ENCODE results near the gene CHST12.
"Not testable (repeated sequence)": the region's sequence is repeated elsewhere in the genome, so short reads cannot be mapped to it uniquely, and the experiment has no call there.

Gene CHST12

GRCh38 chr7:2373124-2373556, 30.3 kb upstream of the CHST12 start:
- H3K27ac Mint-ChIP-seq, result no peak overlapping the region

GRCh38 chr7:2373646-2374045, 29.8 kb upstream of the CHST12 start:
- Mint-ChIP-seq H3K9me3 (no peaks in the 10 kb centered on the region), H3K4me3 (no peak overlapping the region), H3K27ac (no peak overlapping the region), H3K27me3 (no peaks in the 10 kb centered on the region), H3K4me1 (ENCODE audit: low read depth) (no peaks in the 10 kb centered on the region), H3K36me3 (ENCODE audit: low read depth) (peaks cover 85% of the 10 kb centered on the region)

More at GRCh38 chr7:2373124-2373556, 30.3 kb upstream of the CHST12 start:
- Mint-ChIP-seq H3K27me3 (no peaks in the 10 kb centered on the region), H3K4me3 (no peak overlapping the region), H3K4me1 (ENCODE audit: low read depth) (no peaks in the 10 kb centered on the region), H3K9me3 (no peaks in the 10 kb centered on the region), H3K36me3 (ENCODE audit: low read depth) (peaks cover 85% of the 10 kb centered on the region)

- H3K4me1 Mint-ChIP-seq (ENCODE audit: low read depth), result no peaks in the 10 kb centered on the region
- no peak overlapping the region for H3K27ac Mint-ChIP-seq
- no peaks in the 10 kb centered on the region for H3K27me3 Mint-ChIP-seq
- H3K4me3 Mint-ChIP-seq, result no peak overlapping the region
- no peaks in the 10 kb centered on the region for H3K9me3 Mint-ChIP-seq
- H3K36me3 Mint-ChIP-seq (ENCODE audit: low read depth), result peaks cover 85% of the 10 kb centered on the region
Observed at GRCh38 chr7:2374401-2374800, 29.0 kb upstream of the CHST12 start.

- H3K4me3 Mint-ChIP-seq, result no peak overlapping the region
- peaks cover 89% of the 10 kb centered on the region for H3K36me3 Mint-ChIP-seq (ENCODE audit: low read depth)
- H3K9me3 Mint-ChIP-seq, result no peaks in the 10 kb centered on the region
- no peaks in the 10 kb centered on the region for H3K27me3 Mint-ChIP-seq
- H3K27ac Mint-ChIP-seq, result peak overlapping the region; percentile 68
- no peaks in the 10 kb centered on the region for H3K4me1 Mint-ChIP-seq (ENCODE audit: low read depth)
Observed at GRCh38 chr7:2374830-2375728, 28.3 kb upstream of the CHST12 start.

GRCh38 chr7:2376351-2377154, 26.9 kb upstream of the CHST12 start:
- Mint-ChIP-seq H3K4me1 (ENCODE audit: low read depth) (no peaks in the 10 kb centered on the region), H3K27me3 (no peaks in the 10 kb centered on the region), H3K27ac (no peak overlapping the region), H3K9me3 (no peaks in the 10 kb centered on the region), H3K36me3 (ENCODE audit: low read depth) (peaks cover 94% of the 10 kb centered on the region), H3K4me3 (no peak overlapping the region)

- not testable (repeated sequence) for H3K27me3 Mint-ChIP-seq; H3K9me3 Mint-ChIP-seq; H3K4me1 Mint-ChIP-seq (ENCODE audit: low read depth); H3K4me3 Mint-ChIP-seq; H3K27ac Mint-ChIP-seq
- H3K36me3 Mint-ChIP-seq (ENCODE audit: low read depth), result peaks cover 90% of the 10 kb centered on the region
Observed at GRCh38 chr7:2377492-2377891, 25.9 kb upstream of the CHST12 start.

GRCh38 chr7:2378125-2378524, 25.3 kb upstream of the CHST12 start:
- H3K4me3 Mint-ChIP-seq; H3K9me3 Mint-ChIP-seq; H3K4me1 Mint-ChIP-seq (ENCODE audit: low read depth); H3K27ac Mint-ChIP-seq; H3K27me3 Mint-ChIP-seq: not testable (repeated sequence)
- peaks cover 84% of the 10 kb centered on the region for H3K36me3 Mint-ChIP-seq (ENCODE audit: low read depth)

- no peak overlapping the region for H3K4me3 Mint-ChIP-seq
- H3K9me3 Mint-ChIP-seq, result no peaks in the 10 kb centered on the region
- H3K36me3 Mint-ChIP-seq (ENCODE audit: low read depth), result peaks cover 74% of the 10 kb centered on the region
- H3K27ac Mint-ChIP-seq, result no peak overlapping the region
- no peaks in the 10 kb centered on the region for H3K4me1 Mint-ChIP-seq (ENCODE audit: low read depth)
- H3K27me3 Mint-ChIP-seq, result no peaks in the 10 kb centered on the region
Observed at GRCh38 chr7:2379161-2379560, 24.2 kb upstream of the CHST12 start.

- Mint-ChIP-seq H3K27ac (no peak overlapping the region), H3K9me3 (no peaks in the 10 kb centered on the region), H3K4me3 (no peak overlapping the region), H3K27me3 (no peaks in the 10 kb centered on the region), H3K36me3 (ENCODE audit: low read depth) (peaks cover 67% of the 10 kb centered on the region), H3K4me1 (ENCODE audit: low read depth) (no peaks in the 10 kb centered on the region)
Observed at GRCh38 chr7:2379821-2380450, 23.5 kb upstream of the CHST12 start.

GRCh38 chr7:2380461-2380860, 22.9 kb upstream of the CHST12 start:
- Mint-ChIP-seq H3K9me3 (no peaks in the 10 kb centered on the region), H3K27ac (no peak overlapping the region), H3K4me3 (no peak overlapping the region), H3K4me1 (ENCODE audit: low read depth) (no peaks in the 10 kb centered on the region), H3K36me3 (ENCODE audit: low read depth) (peaks cover 61% of the 10 kb centered on the region), H3K27me3 (no peaks in the 10 kb centered on the region)

- Mint-ChIP-seq H3K27ac (no peak overlapping the region), H3K4me3 (no peak overlapping the region), H3K4me1 (ENCODE audit: low read depth) (no peaks in the 10 kb centered on the region), H3K27me3 (no peaks in the 10 kb centered on the region), H3K9me3 (no peaks in the 10 kb centered on the region), H3K36me3 (ENCODE audit: low read depth) (peaks cover 55% of the 10 kb centered on the region)
Observed at GRCh38 chr7:2381227-2381626, 22.2 kb upstream of the CHST12 start.

GRCh38 chr7:2381881-2382509, 21.4 kb upstream of the CHST12 start:
- H3K4me3 Mint-ChIP-seq, result no peak overlapping the region
- H3K27ac Mint-ChIP-seq, result no peak overlapping the region
- no peaks in the 10 kb centered on the region for H3K27me3 Mint-ChIP-seq
- no peaks in the 10 kb centered on the region for H3K9me3 Mint-ChIP-seq
- H3K4me1 Mint-ChIP-seq (ENCODE audit: low read depth), result no peaks in the 10 kb centered on the region
- peaks cover 48% of the 10 kb centered on the region for H3K36me3 Mint-ChIP-seq (ENCODE audit: low read depth)

- peaks cover 33% of the 10 kb centered on the region for H3K36me3 Mint-ChIP-seq (ENCODE audit: low read depth)
- H3K9me3 Mint-ChIP-seq, result no peaks in the 10 kb centered on the region
- no peaks in the 10 kb centered on the region for H3K4me1 Mint-ChIP-seq (ENCODE audit: low read depth)
- no peak overlapping the region for H3K4me3 Mint-ChIP-seq
- no peaks in the 10 kb centered on the region for H3K27me3 Mint-ChIP-seq
- no peak overlapping the region for H3K27ac Mint-ChIP-seq
Observed at GRCh38 chr7:2383543-2384274, 19.7 kb upstream of the CHST12 start.

Data from stimulated activated naive CD8-positive, alpha-beta T cell treated with anti-CD3 and anti-CD28 coated beads, Interleukin-15, Interleukin-2, amounts not matched to agents 100 ng/mL and 50 ng/mL, for 24 hours (primary cell).